Activated gamma-delta T cell treated with Interleukin-2 at 50 U/mL for 16 hours (primary cell): ENCODE results near the gene TENT4B.
A peak's percentile ranks its signal among the peaks of the same experiment; 100 is the strongest.

Source experiments
- DNase-seq: peaks from one replicate; pipeline ENCODE4 v3.0.0-alpha.2; 2020

Gene TENT4B

DNA sequence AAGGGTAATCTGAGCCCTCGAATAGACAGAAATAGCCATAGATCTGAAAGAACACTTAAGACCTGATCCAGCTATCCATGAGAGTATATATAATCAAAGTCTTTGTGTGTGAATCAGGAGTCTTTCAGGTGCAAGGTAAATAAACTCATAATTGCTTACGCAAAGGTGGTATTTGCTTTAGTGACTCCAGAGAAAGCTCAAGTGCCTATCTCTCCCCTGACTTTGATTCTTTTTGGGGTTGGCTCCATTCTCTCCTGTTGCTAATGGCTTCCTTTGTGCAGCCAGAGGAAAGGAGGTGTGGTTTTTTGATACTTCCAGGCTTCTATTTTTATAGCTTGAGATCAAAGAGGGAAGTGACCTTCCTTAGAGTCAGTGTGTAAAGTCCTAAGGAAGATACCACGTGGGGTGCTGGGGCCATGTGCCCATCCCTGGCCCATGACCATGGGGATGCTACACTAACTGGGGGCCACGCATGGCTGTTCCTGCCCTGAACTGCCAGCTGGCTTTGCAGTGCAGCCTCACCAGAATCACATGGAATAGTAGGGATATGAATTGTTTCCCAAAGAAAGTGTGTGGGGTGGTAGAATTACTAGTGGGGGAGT, 45.8 kb downstream of the TENT4B start:
- no peak for DNase-seq

DNA sequence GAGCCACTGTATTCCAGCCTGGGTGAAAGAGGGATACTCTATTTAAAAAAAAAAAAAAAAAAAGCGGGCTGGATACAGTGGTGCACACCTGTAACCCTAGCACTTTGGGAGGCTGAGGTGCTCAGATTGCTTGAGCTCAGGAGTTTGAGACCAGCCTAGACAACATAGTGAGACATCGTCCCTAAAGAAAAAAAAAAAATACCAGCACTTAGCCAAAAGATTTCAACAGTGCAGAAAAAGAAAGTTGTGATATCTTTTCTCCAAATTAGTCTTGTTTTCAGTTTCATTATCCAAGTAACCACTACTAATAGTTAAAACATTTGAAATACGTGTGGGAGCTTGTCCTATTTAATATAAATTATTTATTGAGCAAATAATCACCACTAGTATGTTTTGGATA, 48.7 kb downstream of the TENT4B start:
- no peak for DNase-seq

DNA sequence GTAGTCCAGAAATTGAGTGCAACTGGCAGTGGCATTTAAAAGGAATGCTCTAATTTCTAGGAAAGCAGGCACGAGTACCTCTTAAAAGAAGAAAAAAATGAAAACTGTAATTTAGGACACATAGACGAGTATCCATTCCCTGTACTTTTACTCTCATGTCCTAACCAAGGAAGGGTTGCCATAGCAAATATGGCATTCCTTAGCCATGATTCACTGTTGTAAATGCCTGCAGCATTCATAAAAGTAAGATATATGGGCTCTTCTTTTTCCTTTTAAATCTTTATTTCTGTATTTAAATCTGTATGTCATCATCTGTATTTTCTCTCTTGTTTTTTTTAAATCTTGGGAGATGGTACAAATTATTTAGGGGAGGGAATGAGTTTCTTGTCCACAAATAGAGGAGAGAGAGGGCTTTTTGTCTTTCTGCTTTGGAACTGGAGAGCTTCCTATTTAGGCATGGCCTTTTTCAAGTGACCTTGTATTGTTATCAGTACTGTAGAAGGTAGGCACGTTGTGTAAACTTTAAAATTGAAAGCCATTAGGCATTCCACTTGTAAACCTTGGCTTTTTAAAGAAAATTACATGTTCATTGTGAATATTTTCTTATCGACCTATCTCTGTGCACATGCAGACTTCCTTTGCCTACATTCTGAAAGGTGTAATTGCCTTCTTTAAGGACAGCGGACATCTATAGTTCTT, 50.0 kb downstream of the TENT4B start:
- DNase-seq = no peak

GRCh38 chr16:50203681-50204080, 50.6 kb downstream of the TENT4B start:
- no peak for DNase-seq

DNA sequence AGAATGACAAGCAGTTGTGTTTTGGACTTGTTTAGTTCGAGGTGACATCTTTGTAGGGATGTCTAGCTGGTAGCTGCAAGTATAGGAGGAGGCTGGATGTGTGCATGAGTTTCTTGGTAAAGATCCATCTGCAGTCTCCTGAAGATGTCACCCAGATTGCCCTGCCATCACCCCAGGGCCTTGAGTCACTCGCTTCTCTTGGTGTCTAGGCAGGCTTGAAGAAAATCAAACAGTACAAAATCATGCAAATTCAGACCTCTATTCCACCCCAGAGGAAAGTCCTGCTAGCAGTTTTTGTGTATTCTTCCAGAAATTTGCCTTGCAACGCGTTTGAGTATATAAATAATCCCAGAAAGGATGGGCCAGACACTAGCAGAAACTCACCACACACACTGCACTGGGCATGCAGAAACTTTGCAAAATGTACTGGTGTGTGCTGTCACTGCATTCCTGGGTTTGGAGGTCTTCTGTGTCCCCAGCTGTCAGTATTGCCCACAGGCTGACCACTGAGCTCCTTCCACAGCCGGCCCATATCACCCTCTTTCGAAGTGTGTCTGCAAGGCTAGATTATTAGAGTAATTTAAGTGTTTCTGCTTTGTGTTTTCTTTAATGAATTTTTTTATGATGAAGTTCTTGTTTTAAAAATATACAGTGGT, 51.5 kb downstream of the TENT4B start:
- DNase-seq = no peak

GRCh38 chr16:50207652-50208051, 54.5 kb downstream of the TENT4B start:
- no peak for DNase-seq

DNA sequence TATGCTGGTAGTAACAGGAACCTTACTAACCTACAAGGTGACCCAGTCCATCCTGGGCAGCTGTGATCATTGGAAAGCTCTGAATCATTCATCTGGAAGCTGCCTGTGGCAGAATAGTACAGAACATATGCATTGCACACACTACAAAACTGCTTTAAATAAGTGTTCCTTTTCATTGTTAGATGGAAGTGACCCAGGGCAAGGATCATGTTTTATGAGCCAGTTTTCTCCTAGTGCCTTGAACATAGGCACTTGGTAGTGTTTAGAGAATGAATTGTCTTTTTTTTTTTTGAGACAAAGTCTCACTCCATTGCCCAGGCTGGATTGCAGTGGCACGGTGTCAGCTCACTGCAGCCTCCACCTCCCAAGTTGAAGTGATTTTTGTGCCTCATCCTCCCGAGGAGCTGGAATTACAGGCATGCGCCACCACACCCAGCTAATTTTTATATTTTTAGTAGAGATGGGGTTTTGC, 55.4 kb downstream of the TENT4B start:
- DNase-seq = no peak

GRCh38 chr16:50209546-50210265, 56.6 kb downstream of the TENT4B start:
- DNase-seq = no peak

DNA sequence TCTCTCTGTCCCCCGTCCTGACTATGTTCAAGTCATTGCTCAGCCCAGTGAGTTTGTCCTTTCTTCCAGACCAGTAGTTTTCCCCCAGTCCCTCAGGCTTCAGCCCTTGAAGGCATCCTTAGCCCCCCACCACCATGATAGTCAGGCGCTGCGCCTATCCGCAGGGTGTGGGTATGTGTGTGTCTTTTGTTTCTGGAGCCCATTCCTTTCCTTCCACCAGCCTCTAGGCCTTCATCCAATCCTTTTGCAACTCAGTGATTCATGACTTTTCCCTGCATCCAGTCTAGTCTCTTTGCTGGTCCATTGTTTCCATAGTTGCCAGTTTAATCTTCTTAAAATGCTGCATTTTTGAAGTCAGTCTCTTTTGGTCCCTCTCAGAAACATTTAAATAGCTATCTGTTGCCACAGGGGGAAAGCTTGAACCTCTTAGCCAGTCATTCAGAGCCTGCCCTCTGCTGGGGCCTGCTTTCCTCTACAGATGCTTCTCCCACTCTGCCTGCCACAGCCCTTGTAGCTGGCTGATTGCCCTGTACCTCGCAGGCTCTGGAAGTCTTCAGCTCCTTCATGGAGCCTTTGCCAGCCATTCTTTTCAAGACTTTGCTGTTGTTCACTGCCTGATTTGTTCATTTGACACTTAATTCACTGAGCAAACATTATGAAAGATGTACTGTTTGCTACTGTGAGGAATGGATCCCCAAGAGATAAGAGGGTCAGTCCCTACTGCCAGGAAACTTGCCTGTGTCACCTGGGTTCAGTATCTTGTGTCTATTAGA, 57.3 kb downstream of the TENT4B start:
- peak; percentile 59 for DNase-seq

GRCh38 chr16:50213939-50214519, 60.9 kb downstream of the TENT4B start:
- DNase-seq = no peak

DNA sequence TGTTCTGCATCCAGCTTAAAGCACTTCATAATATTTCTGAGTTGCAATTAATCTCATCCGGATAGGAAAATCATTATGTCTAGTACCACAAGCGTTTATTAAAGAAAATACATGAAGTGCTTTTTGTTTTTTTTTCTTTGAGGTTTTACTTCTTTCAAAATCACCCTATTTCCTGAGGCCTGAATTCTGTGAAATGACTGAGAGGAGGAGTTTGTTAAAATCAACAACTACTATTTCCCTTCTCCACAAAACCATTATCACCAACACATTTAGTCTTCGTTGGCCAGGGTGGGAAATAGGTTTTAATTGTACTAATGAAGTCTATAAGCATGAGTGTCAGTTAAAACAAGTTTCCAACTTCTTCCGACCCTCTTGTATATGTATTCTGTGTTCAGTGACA, 62.6 kb downstream of the TENT4B start:
- DNase-seq = no peak

- no peak for DNase-seq
These were observed 63.1 kb downstream of the TENT4B start for GRCh38 chr16:50216231-50216630.

DNA sequence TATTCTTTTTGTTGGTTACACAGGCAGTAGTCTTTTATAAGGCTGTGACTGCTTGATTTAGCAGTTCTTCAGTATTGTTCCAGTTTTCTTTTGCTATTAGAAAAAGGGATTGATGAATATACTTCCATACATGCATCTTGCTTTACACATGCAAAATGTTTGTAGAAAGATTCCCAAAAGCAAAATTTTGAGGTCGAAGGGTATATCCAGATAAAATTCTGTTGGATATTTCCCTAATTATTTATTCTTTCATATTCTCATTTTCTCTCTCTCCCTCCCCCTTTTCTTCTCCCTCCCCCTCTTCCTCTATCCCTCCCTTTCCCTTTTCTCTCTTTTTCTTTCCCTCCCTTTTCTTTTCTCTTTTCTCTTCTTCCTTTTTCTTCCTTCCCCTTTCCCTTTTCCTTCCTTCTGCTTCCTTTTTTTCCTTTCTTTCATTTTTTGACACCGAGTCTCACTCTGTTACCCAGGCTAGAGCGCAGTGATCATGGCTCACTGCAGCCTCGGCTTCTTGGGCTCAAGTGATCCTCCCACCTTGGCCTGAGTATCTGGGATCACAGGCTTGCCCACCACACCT, 66.4 kb downstream of the TENT4B start:
- no peak for DNase-seq

DNA sequence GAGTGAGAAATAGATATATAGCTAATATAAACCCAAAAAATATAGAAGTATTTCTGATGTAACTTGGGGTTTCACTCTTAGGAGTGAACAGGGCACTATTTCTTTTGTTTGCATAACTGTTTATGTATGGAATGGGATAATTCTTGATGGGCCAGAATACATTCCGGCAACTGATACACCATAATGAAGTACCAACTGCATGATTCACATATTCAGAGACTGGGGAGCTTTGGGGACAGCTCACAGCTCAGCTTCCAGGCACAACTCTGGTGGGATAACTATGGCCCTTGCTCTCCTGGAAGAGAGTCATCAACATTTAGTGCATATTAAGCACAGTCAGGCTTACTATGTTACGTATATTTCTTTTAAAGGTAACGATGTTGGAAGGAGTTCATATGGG, 71.2 kb downstream of the TENT4B start:
- no peak for DNase-seq

DNA sequence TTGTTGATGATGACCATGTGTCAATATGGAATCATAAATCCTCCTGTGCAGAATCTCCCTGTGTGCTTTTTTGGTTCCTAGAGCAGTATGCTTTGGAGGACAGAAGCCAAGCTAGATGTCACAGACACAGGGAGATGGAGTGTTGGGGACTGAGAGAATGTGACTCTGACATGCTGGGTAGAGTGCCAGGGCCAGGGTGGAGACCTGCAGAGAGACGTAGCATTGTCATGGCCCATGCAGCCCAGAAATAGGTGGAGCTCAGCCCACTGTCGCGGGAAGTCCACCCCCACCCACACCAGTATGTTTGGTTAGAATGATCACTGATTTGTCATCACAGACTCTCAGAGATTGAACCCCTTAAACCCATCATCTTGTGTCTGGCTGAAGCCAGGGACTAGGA, 74.0 kb downstream of the TENT4B start:
- DNase-seq = no peak

GRCh38 chr16:50227665-50228064, 74.6 kb downstream of the TENT4B start:
- no peak for DNase-seq

GRCh38 chr16:50228364-50228868, 75.3 kb downstream of the TENT4B start:
- DNase-seq = no peak

GRCh38 chr16:50229149-50229726, 76.1 kb downstream of the TENT4B start:
- no peak for DNase-seq

DNA sequence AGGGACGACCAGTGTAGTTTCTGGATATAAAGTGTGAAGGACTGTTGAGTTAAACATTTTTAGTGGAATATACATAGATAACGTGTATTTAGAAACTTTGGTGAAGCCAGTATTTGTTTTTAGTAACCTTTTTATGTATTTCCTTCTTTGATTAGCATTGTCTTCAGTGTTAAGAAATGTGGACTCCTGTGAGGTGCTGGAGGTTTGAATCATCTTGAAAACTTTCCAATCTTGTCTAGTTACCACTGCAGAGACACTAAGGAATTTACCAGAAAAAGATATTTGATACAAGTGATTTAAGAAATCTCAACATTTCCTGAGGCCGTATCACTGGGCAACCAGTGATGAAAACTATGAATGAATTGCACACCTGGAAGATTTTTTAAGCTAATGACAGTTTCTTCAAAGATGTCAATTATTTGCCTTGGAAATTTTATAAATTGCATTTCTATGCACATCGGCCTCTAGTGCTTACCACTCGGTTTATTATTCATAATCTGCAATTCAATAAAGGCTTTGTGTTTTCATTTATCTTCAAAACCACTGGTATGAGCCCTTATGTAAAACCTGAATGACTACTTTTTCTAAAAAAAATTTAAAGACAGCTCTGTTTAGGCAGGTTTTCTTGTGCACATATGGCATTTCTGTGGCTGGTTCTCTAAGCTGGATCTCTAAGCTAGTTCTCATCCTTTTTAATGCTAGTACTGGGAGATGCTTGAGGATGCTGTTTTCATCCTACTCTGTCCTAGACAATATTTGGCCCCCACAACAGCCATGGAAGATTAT, 81.9 kb downstream of the TENT4B start:
- no peak for DNase-seq

DNA sequence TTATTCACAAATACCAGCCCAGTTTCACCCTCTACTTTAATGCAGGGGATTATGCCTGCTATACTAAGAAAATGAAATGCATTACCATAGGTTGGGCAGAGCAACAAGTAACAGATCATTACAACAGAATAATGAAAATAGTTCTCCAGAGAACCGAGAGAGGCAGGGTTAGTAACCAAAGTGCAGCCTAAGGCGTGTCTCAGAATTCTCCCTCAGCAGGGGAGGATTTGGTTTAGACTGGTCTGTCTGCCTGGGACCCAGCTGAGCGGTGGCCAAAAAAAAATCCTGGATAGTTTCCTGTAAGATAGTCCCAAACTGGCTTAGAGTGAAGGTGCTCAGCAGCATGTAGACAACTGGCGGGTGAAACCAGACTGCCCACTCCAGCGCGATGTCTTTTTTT, 82.5 kb downstream of the TENT4B start:
- DNase-seq = no peak

DNA sequence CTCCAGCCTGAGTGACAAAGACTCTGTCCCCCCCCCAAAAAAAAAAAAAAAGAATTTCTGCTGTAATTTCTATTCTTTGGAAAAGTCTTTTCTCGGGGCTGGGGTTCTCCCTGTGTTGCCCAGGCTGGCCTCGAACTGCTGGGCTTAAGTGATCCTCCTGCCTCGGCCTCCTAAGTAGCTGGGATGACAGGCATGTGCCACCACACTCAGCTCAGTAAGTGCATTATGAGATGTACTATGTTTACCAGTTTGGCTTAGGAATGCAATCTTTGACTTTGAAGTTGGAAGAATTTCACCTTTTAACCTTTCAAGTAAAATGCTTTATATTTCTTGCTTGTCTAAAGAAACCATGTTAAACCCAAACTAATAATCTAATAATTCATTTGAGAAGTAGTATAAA, 85.2 kb downstream of the TENT4B start:
- DNase-seq = no peak
